Cerebellar cortex (tissue), 1 donor: ENCODE data around the gene UBR3.
"Not testable (repeated sequence)": the region's sequence is repeated elsewhere in the genome, so short reads cannot be mapped to it uniquely, and the experiment has no call there.

Experiments used
- DNase-seq: peaks from one replicate; pipeline ENCODE4 v3.0.0-alpha.2; 2015; ENCODE audit warnings: low spot score

The UBR3 gene

GRCh38 chr2:170106102-170106840 lies 279.0 kb downstream of the UBR3 start:
- no peak for DNase-seq

- no peak for DNase-seq
Observed at GRCh38 chr2:170113168-170113894, 286.1 kb downstream of the UBR3 start.

GRCh38 chr2:170115501-170116229 lies 288.4 kb downstream of the UBR3 start:
- no peak for DNase-seq

GRCh38 chr2:170118641-170119040 lies 291.4 kb downstream of the UBR3 start:
- DNase-seq, result no peak

GRCh38 chr2:170119326-170119725 lies 292.1 kb downstream of the UBR3 start:
- DNase-seq, result not testable (repeated sequence)

GRCh38 chr2:170121689-170122088 lies 294.4 kb downstream of the UBR3 start:
- no peak for DNase-seq

GRCh38 chr2:170122883-170123547 lies 295.8 kb downstream of the UBR3 start:
- no peak for DNase-seq

GRCh38 chr2:170123593-170123992 lies 296.3 kb downstream of the UBR3 start:
- DNase-seq, result no peak

GRCh38 chr2:170126138-170126728 lies 299.0 kb downstream of the UBR3 start:
- DNase-seq, result not testable (repeated sequence)
